GM12878 (cell line): ENCODE measurements around the gene CDK5R1. TPM values are rescaled to one million over a fixed set of nuclear protein-coding genes. Genes with fewer than 3 reads are reported as not detected.

Experiments
- CEBPZ ChIP-seq: fragments of 150-350 bp; IDR thresholded peaks from 2 replicates; pipeline ENCODE4 v1.6.1; 2016; ENCODE audit warnings: low read depth, low read length
- CREB1 ChIP-seq: IDR thresholded peaks from 2 replicates; pipeline ENCODE4 v1.6.1; 2012; ENCODE audit warnings: low read depth, mild to moderate bottlenecking, inconsistent platforms
- EED ChIP-seq: sonication (generic); IDR thresholded peaks from 2 replicates; pipeline ENCODE4 v1.6.1; 2016; ENCODE audit warnings: antibody characterized with exemption, low read depth
- ELK1 ChIP-seq: IDR thresholded peaks from 2 replicates; pipeline ENCODE4 v1.6.1; 2012; ENCODE audit warnings: low read depth, low read length, improper control_type of control experiment
- FOXM1 ChIP-seq: IDR thresholded peaks from 2 replicates; pipeline ENCODE4 v1.6.1; 2012; ENCODE audit warnings: low read depth, mild to moderate bottlenecking, inconsistent platforms, low read length, moderate library complexity
- HDGF ChIP-seq: fragments of 450-650 bp; IDR thresholded peaks from 2 replicates; pipeline ENCODE4 v1.6.1; 2016; ENCODE audit warnings: antibody characterized with exemption
- IKZF2 ChIP-seq, 2 experiments: fragments of 450-650 bp; IDR thresholded peaks; 2 replicates each; pipeline ENCODE4 v1.6.1; 2017; ENCODE audit warnings: mild to moderate bottlenecking in 2 of 2, moderate library complexity in 2 of 2
- MLLT1 ChIP-seq: fragments of 450-650 bp; IDR thresholded peaks from 2 replicates; pipeline ENCODE4 v1.6.1; 2016; ENCODE audit warnings: mild to moderate bottlenecking
- NFIC ChIP-seq: IDR thresholded peaks from 2 replicates; pipeline ENCODE4 v1.6.1; 2012; ENCODE audit warnings: low read depth, mild to moderate bottlenecking, inconsistent platforms, low read length, moderate library complexity
- RCOR1 ChIP-seq: conservative IDR thresholded peaks from 2 replicates; pipeline ENCODE4 v1.6.1; 2012; ENCODE audit warnings: low read depth, low read length, improper control_type of control experiment
- RELB ChIP-seq: fragments of 450-650 bp; IDR thresholded peaks from 2 replicates; pipeline ENCODE4 v1.6.1; 2017; ENCODE audit warnings: low read depth, mild to moderate bottlenecking, moderate library complexity
- SP1 ChIP-seq: IDR thresholded peaks from one replicate; pipeline ENCODE4 v1.6.1; 2011; ENCODE audit warnings: low read depth, low read length
- ZBED1 ChIP-seq: IDR thresholded peaks from 2 replicates; pipeline ENCODE4 v1.6.1; 2016; ENCODE audit warnings: borderline replicate concordance
- ZBTB33 ChIP-seq: fragments of 450-650 bp; IDR thresholded peaks from 2 replicates; pipeline ENCODE4 v1.6.1; 2017; ENCODE audit warnings: mild to moderate bottlenecking
- polyA plus RNA-seq, 11 experiments: library from polyadenylated mRNA; depleted of rRNA in 4 of 11; unstranded in 6 of 11; stranded (reverse) in 5 of 11; fragments of >200 nt; fragmentation: Nextera tagmentation in 4 of 11; fragmentation: Illumina TruSeq in 1 of 11; extraction: Ambion mirVana in 4 of 11; extraction: Trizol in 1 of 11; gene quantifications; 1 replicate in 1 of 11; 2 replicates in 10 of 11; pipeline versions ENCODE4 v1.2.1 to v1.2.3, GENCODE V29; 2011 to 2016; ENCODE audit warnings: inconsistent platforms in 2 of 11, missing spikeins in 2 of 11, low read depth in 1 of 11
- total RNA-seq, 4 experiments: library from RNA; depleted of rRNA in 3 of 4; stranded (reverse); fragments of >200 nt in 3 of 4; fragmentation: Illumina TruSeq in 1 of 4; extraction: Trizol in 1 of 4; gene quantifications; 2 replicates each; pipeline versions ENCODE4 v1.2.1 to v1.2.3, GENCODE V29; 2013 to 2021

Gene CDK5R1
- total and polyA plus RNA-seq, 10 of the 15 experiments (the other 5 are each of a cell fraction or from before 2014, with no cell fraction given) = 1.1 to 28.3 (median 12.2) TPM

GRCh38 chr17:32491371-32492263 lies 4.8 kb downstream of the CDK5R1 start (continued):
- TF ChIP-seq ELK1 (no peak; the same call in 1 of the 2 replicates), ZBTB33 (no peak), SP1 (peak; percentile 49), CEBPZ (no peak), CREB1 (no peak), NFIC (peak; percentile 10; the same call in 1 of the 2 replicates), RCOR1 (peak; percentile 33; the same call in 1 of the 2 replicates), IKZF2 (IDR thresholded peaks at IDR 0.05) (peak; percentile 86 to 90), RELB (peak; percentile 67; the same call in 1 of the 2 replicates), HDGF (peak; percentile 96), FOXM1 (0 out of 2 replicates have a peak, but pooled peaks have one; percentile 24), ZBED1 (no peak; the same call in 1 of the 2 replicates), MLLT1 (peak; percentile 80), EED (peak; percentile 92)
